Panc1 (cell line): ENCODE measurements around the gene IFI44. TPM values are rescaled to one million over a fixed set of nuclear protein-coding genes. Genes with fewer than 3 reads are reported as not detected.

Source experiments
- ATAC-seq: fragments of 200-7000 bp; cut with Tn5 transposase; 2 replicates; pipeline ENCODE4 v1.9.1; 2020; ENCODE audit warnings: mild to moderate bottlenecking, moderate library complexity
- BruUV-seq: library from RNA; stranded (reverse); fragments of 400-500 nt; replicated peaks from 2 replicates; lab custom pipeline; 2021; lab: Mats Ljungman, UMichigan
- CTCF ChIA-PET: fragments of 300-600 bp; sonication (Branson Sonifier 250); formaldehyde crosslinking; loops from one replicate; lab custom pipeline; 2022; ENCODE audit warnings: antibody characterized with exemption; lab: Charles Lee
- POLR2A ChIA-PET: fragments of 300-600 bp; sonication (Branson Sonifier 250); formaldehyde crosslinking; loops from one replicate; lab custom pipeline; 2022; ENCODE audit warnings: antibody characterized with exemption; lab: Charles Lee
- DNase-seq: peaks from one replicate; pipeline ENCODE4 v3.0.0-alpha.2; 2010; ENCODE audit warnings: low read depth, low spot score
- H3K27ac ChIP-seq: 2 replicates; pipeline ENCODE4 v1.5.1; 2011; ENCODE audit warnings: mild to moderate bottlenecking, low read length, inconsistent platforms
- H3K27me3 ChIP-seq: fragments of 200-500 bp; sonication (Bioruptor generic); 2 replicates; pipeline ENCODE4 v1.6.0; 2014; ENCODE audit warnings: low read length, inconsistent platforms; ENCODE audit not compliant: control insufficient read depth, insufficient read depth
- H3K36me3 ChIP-seq: fragments of 200-500 bp; sonication (Bioruptor generic); 2 replicates; pipeline ENCODE4 v1.5.1; 2014; ENCODE audit warnings: inconsistent platforms, mild to moderate bottlenecking, low read length, moderate library complexity; ENCODE audit not compliant: control insufficient read depth, insufficient read depth
- H3K4me1 ChIP-seq: 2 replicates; pipeline ENCODE4 v1.5.1; 2011; ENCODE audit warnings: inconsistent platforms, mild to moderate bottlenecking, low read length, moderate library complexity; ENCODE audit not compliant: control insufficient read depth, insufficient read depth
- H3K4me3 ChIP-seq, 2 experiments: 2 replicates each; pipeline ENCODE4 v1.5.1; 2011 to 2012; ENCODE audit warnings: low read depth in 2 of 2, low read length in 2 of 2, mild to moderate bottlenecking in 2 of 2, inconsistent platforms in 1 of 2, moderate library complexity in 1 of 2
- H3K9me3 ChIP-seq: fragments of 200-500 bp; sonication (Bioruptor generic); 2 replicates; pipeline ENCODE4 v1.5.1; 2014; ENCODE audit warnings: low read depth, mild to moderate bottlenecking, inconsistent platforms, low read length, moderate library complexity; ENCODE audit not compliant: control insufficient read depth, insufficient read depth
- POLR2AphosphoS5 ChIP-seq: IDR thresholded peaks from 2 replicates; pipeline ENCODE4 v1.6.1; 2012; ENCODE audit warnings: mild to moderate bottlenecking, low read depth, low read length, moderate library complexity
- SIN3A ChIP-seq: IDR thresholded peaks from 2 replicates; pipeline ENCODE4 v1.6.1; 2012; ENCODE audit warnings: low read depth, mild to moderate bottlenecking, low read length, moderate library complexity, borderline replicate concordance; ENCODE audit not compliant: insufficient read depth
- TCF7L2 ChIP-seq: IDR thresholded peaks from 2 replicates; pipeline ENCODE4 v1.6.1; 2011; ENCODE audit warnings: mild to moderate bottlenecking, low read depth, low read length, inconsistent platforms
- in situ Hi-C: cut with HindIII; loops from 2 replicates; pipeline ENCODE4 v1.10.0; 2016; ENCODE audit warnings: low sequenced_read_pairs, low pct_unique_long_range_greater_than_20kb
- intact Hi-C: fragments of 100-400 bp; cut with micrococcal nuclease; formaldehyde crosslinking; loops from one replicate; pipeline ENCODE4 v1.10.0; 2022; ENCODE audit not compliant: unreplicated experiment
- total RNA-seq: library from RNA; stranded (reverse); gene quantifications from one replicate; pipeline ENCODE4 v1.2.1, GENCODE V29; 2021; ENCODE audit not compliant: unreplicated experiment
- TF ChIP-seq, protein P1 (sequence below): fragments of 450-650 bp; IDR thresholded peaks from 2 replicates; pipeline ENCODE4 v1.5.1; 2017; ENCODE audit warnings: mild to moderate bottlenecking
- TF ChIP-seq, protein P2 (sequence below), 2 experiments: IDR thresholded peaks; 2 replicates each; pipeline ENCODE4 v1.6.1; 2011 to 2012; ENCODE audit warnings: low read depth in 2 of 2, control low read depth in 1 of 2, low read length in 1 of 2, mild to moderate bottlenecking in 1 of 2, moderate library complexity in 1 of 2; ENCODE audit not compliant: insufficient read depth in 1 of 2

IFI44 gene
- total RNA-seq, 1 experiment from 2014 or later = 2.0 TPM

DNA sequence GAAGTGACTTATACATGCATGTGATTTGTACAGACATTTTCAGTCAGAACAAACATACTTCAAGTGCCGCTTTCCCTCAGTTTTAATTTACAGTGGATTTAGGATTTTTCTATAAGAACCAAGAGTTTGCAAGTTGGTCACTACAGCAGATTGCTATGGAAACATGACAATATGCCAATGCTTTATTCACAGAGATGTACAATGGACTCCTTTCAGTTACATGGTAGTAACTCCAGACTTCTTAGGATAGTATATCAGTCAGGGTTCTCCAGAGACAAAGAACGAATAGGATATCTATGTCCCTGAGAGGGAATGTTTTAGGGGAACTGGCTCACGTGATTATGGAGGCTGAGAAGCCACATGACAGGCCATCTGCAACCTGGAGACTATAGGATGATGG, 27.4 kb downstream of the IFI44 start:
- DNase-seq (no peak), ATAC-seq (no peak)
- intact Hi-C loops = loop anchor here (1.0 to 5.0 kb wide), 2 partner anchors 60 to 530 kb away; no protein-coding TSS in a partner anchor
- Histone ChIP-seq H3K36me3 (no peaks in the 10 kb centered on the region), H3K27me3 (no peaks in the 10 kb centered on the region), H3K4me1 (no peaks in the 10 kb centered on the region), H3K27ac (no peak overlapping the region), H3K9me3 (no peaks in the 10 kb centered on the region), H3K4me3 (no peak overlapping the region)
- in situ Hi-C loops = no loop called here
- ChIA-PET CTCF (no interaction called here), POLR2A (no interaction called here)
- no TSS peak for BruUV-seq
- TF ChIP-seq POLR2AphosphoS5 (no peak), SIN3A (no peak)
- TF ChIP-seq, protein P1, sequence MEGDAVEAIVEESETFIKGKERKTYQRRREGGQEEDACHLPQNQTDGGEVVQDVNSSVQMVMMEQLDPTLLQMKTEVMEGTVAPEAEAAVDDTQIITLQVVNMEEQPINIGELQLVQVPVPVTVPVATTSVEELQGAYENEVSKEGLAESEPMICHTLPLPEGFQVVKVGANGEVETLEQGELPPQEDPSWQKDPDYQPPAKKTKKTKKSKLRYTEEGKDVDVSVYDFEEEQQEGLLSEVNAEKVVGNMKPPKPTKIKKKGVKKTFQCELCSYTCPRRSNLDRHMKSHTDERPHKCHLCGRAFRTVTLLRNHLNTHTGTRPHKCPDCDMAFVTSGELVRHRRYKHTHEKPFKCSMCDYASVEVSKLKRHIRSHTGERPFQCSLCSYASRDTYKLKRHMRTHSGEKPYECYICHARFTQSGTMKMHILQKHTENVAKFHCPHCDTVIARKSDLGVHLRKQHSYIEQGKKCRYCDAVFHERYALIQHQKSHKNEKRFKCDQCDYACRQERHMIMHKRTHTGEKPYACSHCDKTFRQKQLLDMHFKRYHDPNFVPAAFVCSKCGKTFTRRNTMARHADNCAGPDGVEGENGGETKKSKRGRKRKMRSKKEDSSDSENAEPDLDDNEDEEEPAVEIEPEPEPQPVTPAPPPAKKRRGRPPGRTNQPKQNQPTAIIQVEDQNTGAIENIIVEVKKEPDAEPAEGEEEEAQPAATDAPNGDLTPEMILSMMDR = no peak
- TF ChIP-seq, protein P2, sequence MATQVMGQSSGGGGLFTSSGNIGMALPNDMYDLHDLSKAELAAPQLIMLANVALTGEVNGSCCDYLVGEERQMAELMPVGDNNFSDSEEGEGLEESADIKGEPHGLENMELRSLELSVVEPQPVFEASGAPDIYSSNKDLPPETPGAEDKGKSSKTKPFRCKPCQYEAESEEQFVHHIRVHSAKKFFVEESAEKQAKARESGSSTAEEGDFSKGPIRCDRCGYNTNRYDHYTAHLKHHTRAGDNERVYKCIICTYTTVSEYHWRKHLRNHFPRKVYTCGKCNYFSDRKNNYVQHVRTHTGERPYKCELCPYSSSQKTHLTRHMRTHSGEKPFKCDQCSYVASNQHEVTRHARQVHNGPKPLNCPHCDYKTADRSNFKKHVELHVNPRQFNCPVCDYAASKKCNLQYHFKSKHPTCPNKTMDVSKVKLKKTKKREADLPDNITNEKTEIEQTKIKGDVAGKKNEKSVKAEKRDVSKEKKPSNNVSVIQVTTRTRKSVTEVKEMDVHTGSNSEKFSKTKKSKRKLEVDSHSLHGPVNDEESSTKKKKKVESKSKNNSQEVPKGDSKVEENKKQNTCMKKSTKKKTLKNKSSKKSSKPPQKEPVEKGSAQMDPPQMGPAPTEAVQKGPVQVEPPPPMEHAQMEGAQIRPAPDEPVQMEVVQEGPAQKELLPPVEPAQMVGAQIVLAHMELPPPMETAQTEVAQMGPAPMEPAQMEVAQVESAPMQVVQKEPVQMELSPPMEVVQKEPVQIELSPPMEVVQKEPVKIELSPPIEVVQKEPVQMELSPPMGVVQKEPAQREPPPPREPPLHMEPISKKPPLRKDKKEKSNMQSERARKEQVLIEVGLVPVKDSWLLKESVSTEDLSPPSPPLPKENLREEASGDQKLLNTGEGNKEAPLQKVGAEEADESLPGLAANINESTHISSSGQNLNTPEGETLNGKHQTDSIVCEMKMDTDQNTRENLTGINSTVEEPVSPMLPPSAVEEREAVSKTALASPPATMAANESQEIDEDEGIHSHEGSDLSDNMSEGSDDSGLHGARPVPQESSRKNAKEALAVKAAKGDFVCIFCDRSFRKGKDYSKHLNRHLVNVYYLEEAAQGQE (IDR thresholded peaks at IDR 0.05; ENCODE audit: insufficient read depth in 1 of 2, low read depth in 2 of 2, low read length in 1 of 2) = no peak

DNA sequence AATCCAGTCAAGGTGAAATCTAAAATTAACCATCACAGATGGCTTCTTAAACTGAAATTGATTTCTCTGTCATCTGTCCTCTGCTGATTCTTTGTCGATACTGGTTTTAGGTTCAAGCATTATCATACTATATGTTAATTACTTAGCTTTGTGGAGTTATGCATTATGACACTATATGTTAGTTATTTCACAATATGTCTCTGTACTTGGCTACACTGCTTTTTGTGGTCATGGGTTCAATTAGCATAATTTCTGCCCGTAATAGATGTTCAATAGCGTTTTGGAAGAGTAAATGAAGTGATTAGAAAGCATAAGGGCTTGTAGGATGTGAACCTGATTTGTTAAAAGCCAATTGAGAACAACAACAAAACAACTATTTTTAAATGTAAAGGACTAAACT, 28.2 kb downstream of the IFI44 start:
- no peaks in the 10 kb centered on the region for H3K36me3 ChIP-seq
- CTCF ChIA-PET = no interaction called here
- no peak overlapping the region for H3K27ac ChIP-seq
- no peak overlapping the region for H3K4me3 ChIP-seq
- no peaks in the 10 kb centered on the region for H3K27me3 ChIP-seq
- in situ Hi-C loops = no loop called here
- no peak for DNase-seq
- TF ChIP-seq TCF7L2 (no peak), POLR2AphosphoS5 (no peak), SIN3A (no peak)
- TF ChIP-seq, protein P1 = no peak
- TF ChIP-seq, protein P2 (IDR thresholded peaks at IDR 0.05; ENCODE audit: insufficient read depth in 1 of 2, low read depth in 2 of 2, low read length in 1 of 2) = no peak
- ATAC-seq = no peak
- intact Hi-C loops = loop anchor here (5.0 kb wide), 1 partner anchor 530 kb away; no protein-coding TSS in a partner anchor
- BruUV-seq = no TSS peak
- H3K9me3 ChIP-seq = no peaks in the 10 kb centered on the region
- H3K4me1 ChIP-seq = no peaks in the 10 kb centered on the region
- POLR2A ChIA-PET = no interaction called here
